GM23338 (cell line): ENCODE measurements around the gene NFIA. TPM values are rescaled to one million over a fixed set of nuclear protein-coding genes. Genes with fewer than 3 reads are reported as not detected.

Experiments
- ATAC-seq: fragments of 200-7000 bp; cut with Tn5 transposase; 3 replicates; pipeline ENCODE4 v1.9.1; 2020
- DNase-seq: peaks from one replicate; pipeline ENCODE4 v3.0.0-alpha.2; 2015; ENCODE audit warnings: low spot score
- H2AFZ ChIP-seq: fragments of 200-600 bp; sonication (generic); 2 replicates; pipeline ENCODE4 v1.8.0; 2016; ENCODE audit warnings: antibody characterized with exemption, mild to moderate bottlenecking, moderate library complexity
- H3F3A ChIP-seq: fragments of 200-600 bp; sonication (generic); replicated peaks from 2 replicates; pipeline ENCODE4 v1.8.0; 2017; ENCODE audit warnings: antibody characterized with exemption, mixed run types, low read depth
- H3K27ac ChIP-seq: fragments of 200-600 bp; sonication (generic); 2 replicates; pipeline ENCODE4 v1.6.1; 2016; ENCODE audit warnings: low read depth
- H3K27me3 ChIP-seq: fragments of 200-600 bp; sonication (generic); 2 replicates; pipeline ENCODE4 v1.8.0; 2016; ENCODE audit warnings: mild to moderate bottlenecking, mixed run types, moderate library complexity; ENCODE audit not compliant: insufficient read depth
- H3K36me3 ChIP-seq: fragments of 200-600 bp; sonication (generic); 2 replicates; pipeline ENCODE4 v1.8.0; 2016; ENCODE audit warnings: mild to moderate bottlenecking; ENCODE audit not compliant: insufficient read depth
- H3K4me1 ChIP-seq: fragments of 200-600 bp; sonication (generic); 2 replicates; pipeline ENCODE4 v1.8.0; 2016; ENCODE audit warnings: mild to moderate bottlenecking, moderate library complexity; ENCODE audit not compliant: insufficient read depth
- H3K4me2 ChIP-seq: fragments of 200-600 bp; sonication (generic); 2 replicates; pipeline ENCODE4 v1.7.1; 2017; ENCODE audit warnings: mixed run types
- H3K4me3 ChIP-seq: fragments of 200-600 bp; sonication (generic); 2 replicates; pipeline ENCODE4 v1.6.1; 2016; ENCODE audit warnings: mixed run types
- H3K79me2 ChIP-seq: fragments of 200-600 bp; sonication (generic); replicated peaks from 2 replicates; pipeline ENCODE4 v1.8.0; 2017; ENCODE audit warnings: mild to moderate bottlenecking; ENCODE audit not compliant: insufficient read depth
- H3K9me2 ChIP-seq: fragments of 200-600 bp; sonication (generic); 2 replicates; pipeline ENCODE4 v1.8.0; 2017; ENCODE audit not compliant: insufficient read depth
- H4K20me1 ChIP-seq: fragments of 200-600 bp; sonication (generic); replicated peaks from 2 replicates; pipeline ENCODE4 v1.8.0; 2017; ENCODE audit warnings: mild to moderate bottlenecking; ENCODE audit not compliant: insufficient read depth
- H3K27ac Mint-ChIP-seq: 2 replicates; pipeline ENCODE4 v1.8.0; 2020; ENCODE audit warnings: inconsistent platforms, mild to moderate bottlenecking, moderate library complexity, mixed read lengths
- H3K27me3 Mint-ChIP-seq: 3 replicates; pipeline ENCODE4 v1.8.0; 2022; ENCODE audit warnings: low read depth, mild to moderate bottlenecking, moderate library complexity, mixed read lengths, inconsistent platforms; ENCODE audit not compliant: insufficient read depth, poor library complexity
- H3K36me3 Mint-ChIP-seq: 3 replicates; pipeline ENCODE4 v1.8.0; 2021; ENCODE audit warnings: low read depth, mild to moderate bottlenecking, inconsistent platforms, moderate library complexity, mixed read lengths
- H3K4me1 Mint-ChIP-seq: 3 replicates; pipeline ENCODE4 v1.8.0; 2020; ENCODE audit warnings: mild to moderate bottlenecking, inconsistent platforms, mixed read lengths
- H3K4me3 Mint-ChIP-seq: 3 replicates; pipeline ENCODE4 v1.8.0; 2021; ENCODE audit warnings: moderate library complexity, mild to moderate bottlenecking, inconsistent platforms, mixed read lengths
- H3K9me3 Mint-ChIP-seq: 3 replicates; pipeline ENCODE4 v1.8.0; 2020; ENCODE audit warnings: moderate library complexity, mild to moderate bottlenecking, inconsistent platforms, mixed read lengths
- CREB1 ChIP-seq: fragments of 250-450 bp; sonication (Bioruptor Pico); IDR thresholded peaks from 2 replicates; pipeline ENCODE4 v1.5.0; 2020; ENCODE audit warnings: low read depth, mild to moderate bottlenecking, moderate library complexity
- EZH2 ChIP-seq: fragments of 200-600 bp; sonication (generic); IDR thresholded peaks from one replicate; pipeline ENCODE4 v1.8.0; 2017; ENCODE audit warnings: antibody characterized with exemption, mild to moderate bottlenecking, low read depth; ENCODE audit not compliant: unreplicated experiment
- EZH2phosphoT487 ChIP-seq: fragments of 200-600 bp; sonication (generic); IDR thresholded peaks from one replicate; pipeline ENCODE4 v1.8.1; 2018; ENCODE audit warnings: antibody characterized with exemption; ENCODE audit not compliant: unreplicated experiment
- JUNB ChIP-seq: IDR thresholded peaks from one replicate; pipeline ENCODE4 v1.6.1; 2016; ENCODE audit warnings: antibody characterized with exemption; ENCODE audit not compliant: unreplicated experiment
- POLR2AphosphoS5 ChIP-seq: IDR thresholded peaks from 2 replicates; pipeline ENCODE4 v1.6.1; 2016; ENCODE audit warnings: antibody characterized with exemption, low read depth
- ZNF114 ChIP-seq: fragments of 250-450 bp; sonication (Bioruptor Pico); IDR thresholded peaks from 2 replicates; pipeline ENCODE4 v1.5.0; 2020; ENCODE audit warnings: mild to moderate bottlenecking, moderate library complexity
- ZNF331 ChIP-seq: fragments of 250-450 bp; sonication (Bioruptor Pico); IDR thresholded peaks from 2 replicates; pipeline ENCODE4 v1.5.0; 2020; ENCODE audit warnings: low read depth, mild to moderate bottlenecking, moderate library complexity
- polyA plus RNA-seq: library from polyadenylated mRNA; unstranded; fragments of >200 nt; fragmentation: Nextera tagmentation; extraction: Ambion mirVana; gene quantifications from 2 replicates; pipeline ENCODE4 v1.2.1, GENCODE V29; 2016
- total RNA-seq: library from RNA; depleted of rRNA; stranded (reverse); fragments of >200 nt; shearing (Covaris generic); gene quantifications from 2 replicates; pipeline ENCODE4 v1.2.3, GENCODE V29; 2014
- TF ChIP-seq, protein P1 (sequence below): IDR thresholded peaks from 2 replicates; pipeline ENCODE4 v1.6.1; 2016; ENCODE audit warnings: antibody characterized with exemption
- TF ChIP-seq, protein P2 (sequence below), 2 experiments: fragments of 200-600 bp in 1 of 2; sonication (generic) in 1 of 2; conservative IDR thresholded peaks; 2 replicates each; pipeline versions ENCODE4 v1.5.1 to v1.6.1; 2016 to 2017; ENCODE audit warnings: antibody characterized with exemption in 2 of 2, low read depth in 2 of 2, mild to moderate bottlenecking in 2 of 2, moderate library complexity in 1 of 2
- TF ChIP-seq, protein P3 (sequence below): fragments of 250-450 bp; sonication (Bioruptor Pico); IDR thresholded peaks from 2 replicates; pipeline ENCODE4 v1.5.0; 2020; ENCODE audit warnings: mild to moderate bottlenecking, moderate library complexity

NFIA gene
- total and polyA plus RNA-seq, 2 experiments from 2014 or later: 0.97 to 2.3 TPM

DNA sequence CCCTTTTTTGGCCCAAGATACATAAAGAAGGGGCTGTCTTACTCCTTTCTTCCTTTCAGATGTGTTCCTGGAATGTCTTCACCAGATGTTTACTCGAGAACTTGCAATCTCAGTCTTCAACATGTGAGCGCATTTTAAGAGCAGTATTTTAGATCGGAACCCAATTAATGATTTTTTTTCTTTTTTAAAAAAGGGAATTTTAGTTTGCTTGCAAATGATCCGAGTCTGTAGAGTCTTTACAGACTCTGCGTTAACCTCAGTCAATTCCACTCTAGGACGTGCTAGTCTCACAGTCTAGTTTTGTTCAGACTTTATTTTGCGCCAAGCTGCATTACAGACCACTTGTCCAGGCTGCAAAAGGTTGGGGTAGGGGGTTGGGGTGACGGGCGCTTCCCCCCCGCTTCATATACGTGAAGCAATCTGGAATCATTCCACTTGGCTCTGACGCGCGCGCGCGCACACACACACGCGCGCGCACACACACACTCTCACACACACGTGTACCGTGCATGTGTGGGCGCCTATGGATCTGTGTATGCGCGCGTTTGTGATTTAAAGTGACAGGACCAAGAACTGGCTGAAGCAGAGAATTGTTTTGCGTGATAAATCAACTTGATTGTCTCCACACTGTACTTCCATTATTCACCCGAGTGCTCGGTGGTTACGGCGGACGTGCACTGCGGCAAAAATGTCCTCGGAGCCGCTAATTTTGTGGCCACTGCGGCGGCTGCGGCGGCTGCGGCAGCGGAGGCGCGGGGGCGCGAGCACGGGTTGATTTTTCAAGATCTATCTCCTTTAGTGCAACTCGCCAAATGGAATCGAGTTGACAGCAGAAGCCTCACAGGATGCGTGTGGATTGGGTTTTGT, 25.6 kb upstream of the NFIA start:
- no peaks in the 10 kb centered on the region for H3K36me3 Mint-ChIP-seq
- Histone ChIP-seq H4K20me1 (0 out of 2 replicates have a peak, but pooled peaks cover 3% of the 10 kb centered on the region), H3K79me2 (no peaks in the 10 kb centered on the region), H3K27me3 (peaks cover 65% of the 10 kb centered on the region), H3K4me3 (peak overlapping the region; percentile 70), H3K4me1 (peaks cover 61% of the 10 kb centered on the region), H3K4me2 (peak overlapping the region; percentile 91), H3K27ac (no peak overlapping the region), H3K36me3 (no peaks in the 10 kb centered on the region), H2AFZ (peak overlapping the region; percentile 64), H3K9me2 (no peaks in the 10 kb centered on the region; the same call in 1 of the 2 replicates), H3F3A (peaks cover 16% of the 10 kb centered on the region; the same call in 1 of the 2 replicates)
- ATAC-seq: no peak
- peaks cover 55% of the 10 kb centered on the region for H3K4me1 Mint-ChIP-seq
- peak; percentile 86 for TF ChIP-seq EZH2
- no peak for TF ChIP-seq CREB1 (CRISPR knock-in tag)
- TF ChIP-seq JUNB: no peak
- peak; percentile 62 for TF ChIP-seq EZH2phosphoT487
- no peaks in the 10 kb centered on the region for H3K9me3 Mint-ChIP-seq
- peak overlapping the region; percentile 80 for H3K4me3 Mint-ChIP-seq
- H3K27ac Mint-ChIP-seq: no peak overlapping the region
- peaks cover 63% of the 10 kb centered on the region for H3K27me3 Mint-ChIP-seq
- peak; percentile 17 for DNase-seq

DNA sequence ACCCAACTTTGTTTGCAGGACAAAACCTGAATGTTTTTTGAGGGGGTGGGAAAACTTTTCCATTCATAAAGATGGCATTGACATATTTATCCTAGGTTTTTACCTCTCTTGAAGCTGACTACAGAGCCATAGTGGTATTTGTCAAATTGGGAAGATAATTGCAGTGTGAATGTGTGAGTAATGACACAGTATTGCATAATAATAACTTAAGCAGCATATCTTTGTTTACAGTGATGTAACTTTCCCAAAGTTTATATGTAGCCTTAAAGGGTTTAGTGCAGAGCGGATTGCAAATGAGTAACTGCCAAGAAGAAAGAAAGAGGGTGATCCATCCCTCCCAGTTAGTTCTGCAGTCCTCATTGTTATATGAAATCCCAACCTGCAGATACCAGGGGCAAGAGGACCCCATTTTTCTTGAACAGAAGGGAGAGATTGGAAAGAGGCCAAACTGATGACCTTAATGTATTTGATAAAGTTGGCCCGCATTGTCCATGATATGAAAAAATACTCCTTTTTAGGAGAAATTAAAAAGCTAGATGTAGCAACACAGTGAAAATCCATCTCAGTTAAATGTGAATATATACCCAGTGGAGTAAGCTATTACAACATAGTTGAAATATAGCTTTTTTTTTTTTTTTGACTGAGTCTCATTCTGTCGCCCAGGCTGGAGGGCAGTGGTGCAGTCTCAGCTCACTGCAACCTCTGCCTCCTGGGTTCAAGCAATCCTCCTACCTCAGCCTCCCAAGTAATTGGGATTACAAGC, 23.7 kb upstream of the NFIA start:
- peak overlapping the region; percentile 70 for H3K4me3 ChIP-seq
- no peaks in the 10 kb centered on the region for H3K9me3 Mint-ChIP-seq
- no peaks in the 10 kb centered on the region for H3K36me3 ChIP-seq
- H3K27ac ChIP-seq: no peak overlapping the region
- H3K4me1 Mint-ChIP-seq: peaks cover 38% of the 10 kb centered on the region
- no peaks in the 10 kb centered on the region for H3K36me3 Mint-ChIP-seq
- H3K4me3 Mint-ChIP-seq: no peak overlapping the region
- H3K27ac Mint-ChIP-seq: no peak overlapping the region
- peaks cover 47% of the 10 kb centered on the region for H3K27me3 ChIP-seq
- H3K4me2 ChIP-seq: peak overlapping the region; percentile 91
- H3K79me2 ChIP-seq: no peaks in the 10 kb centered on the region
- peaks cover 43% of the 10 kb centered on the region for H3K4me1 ChIP-seq
- ATAC-seq: no peak
- H2AFZ ChIP-seq: no peak overlapping the region
- peaks cover 44% of the 10 kb centered on the region for H3K27me3 Mint-ChIP-seq
- peak; percentile 7 for DNase-seq
- H3F3A ChIP-seq: peaks cover 7% of the 10 kb centered on the region; the same call in 1 of the 2 replicates
- no peaks in the 10 kb centered on the region; the same call in 1 of the 2 replicates for H3K9me2 ChIP-seq
- H4K20me1 ChIP-seq: no peaks in the 10 kb centered on the region
- TF ChIP-seq ZNF331 (no peak), JUNB (no peak), POLR2AphosphoS5 (no peak), EZH2 (no peak), ZNF114 (no peak)
- TF ChIP-seq, protein P1, sequence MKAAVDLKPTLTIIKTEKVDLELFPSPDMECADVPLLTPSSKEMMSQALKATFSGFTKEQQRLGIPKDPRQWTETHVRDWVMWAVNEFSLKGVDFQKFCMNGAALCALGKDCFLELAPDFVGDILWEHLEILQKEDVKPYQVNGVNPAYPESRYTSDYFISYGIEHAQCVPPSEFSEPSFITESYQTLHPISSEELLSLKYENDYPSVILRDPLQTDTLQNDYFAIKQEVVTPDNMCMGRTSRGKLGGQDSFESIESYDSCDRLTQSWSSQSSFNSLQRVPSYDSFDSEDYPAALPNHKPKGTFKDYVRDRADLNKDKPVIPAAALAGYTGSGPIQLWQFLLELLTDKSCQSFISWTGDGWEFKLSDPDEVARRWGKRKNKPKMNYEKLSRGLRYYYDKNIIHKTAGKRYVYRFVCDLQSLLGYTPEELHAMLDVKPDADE: no peak
- TF ChIP-seq, protein P2, sequence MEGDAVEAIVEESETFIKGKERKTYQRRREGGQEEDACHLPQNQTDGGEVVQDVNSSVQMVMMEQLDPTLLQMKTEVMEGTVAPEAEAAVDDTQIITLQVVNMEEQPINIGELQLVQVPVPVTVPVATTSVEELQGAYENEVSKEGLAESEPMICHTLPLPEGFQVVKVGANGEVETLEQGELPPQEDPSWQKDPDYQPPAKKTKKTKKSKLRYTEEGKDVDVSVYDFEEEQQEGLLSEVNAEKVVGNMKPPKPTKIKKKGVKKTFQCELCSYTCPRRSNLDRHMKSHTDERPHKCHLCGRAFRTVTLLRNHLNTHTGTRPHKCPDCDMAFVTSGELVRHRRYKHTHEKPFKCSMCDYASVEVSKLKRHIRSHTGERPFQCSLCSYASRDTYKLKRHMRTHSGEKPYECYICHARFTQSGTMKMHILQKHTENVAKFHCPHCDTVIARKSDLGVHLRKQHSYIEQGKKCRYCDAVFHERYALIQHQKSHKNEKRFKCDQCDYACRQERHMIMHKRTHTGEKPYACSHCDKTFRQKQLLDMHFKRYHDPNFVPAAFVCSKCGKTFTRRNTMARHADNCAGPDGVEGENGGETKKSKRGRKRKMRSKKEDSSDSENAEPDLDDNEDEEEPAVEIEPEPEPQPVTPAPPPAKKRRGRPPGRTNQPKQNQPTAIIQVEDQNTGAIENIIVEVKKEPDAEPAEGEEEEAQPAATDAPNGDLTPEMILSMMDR (conservative IDR thresholded peaks at IDR 0.05; ENCODE audit: low read depth in 2 of 2): no peak
- TF ChIP-seq, protein P3, sequence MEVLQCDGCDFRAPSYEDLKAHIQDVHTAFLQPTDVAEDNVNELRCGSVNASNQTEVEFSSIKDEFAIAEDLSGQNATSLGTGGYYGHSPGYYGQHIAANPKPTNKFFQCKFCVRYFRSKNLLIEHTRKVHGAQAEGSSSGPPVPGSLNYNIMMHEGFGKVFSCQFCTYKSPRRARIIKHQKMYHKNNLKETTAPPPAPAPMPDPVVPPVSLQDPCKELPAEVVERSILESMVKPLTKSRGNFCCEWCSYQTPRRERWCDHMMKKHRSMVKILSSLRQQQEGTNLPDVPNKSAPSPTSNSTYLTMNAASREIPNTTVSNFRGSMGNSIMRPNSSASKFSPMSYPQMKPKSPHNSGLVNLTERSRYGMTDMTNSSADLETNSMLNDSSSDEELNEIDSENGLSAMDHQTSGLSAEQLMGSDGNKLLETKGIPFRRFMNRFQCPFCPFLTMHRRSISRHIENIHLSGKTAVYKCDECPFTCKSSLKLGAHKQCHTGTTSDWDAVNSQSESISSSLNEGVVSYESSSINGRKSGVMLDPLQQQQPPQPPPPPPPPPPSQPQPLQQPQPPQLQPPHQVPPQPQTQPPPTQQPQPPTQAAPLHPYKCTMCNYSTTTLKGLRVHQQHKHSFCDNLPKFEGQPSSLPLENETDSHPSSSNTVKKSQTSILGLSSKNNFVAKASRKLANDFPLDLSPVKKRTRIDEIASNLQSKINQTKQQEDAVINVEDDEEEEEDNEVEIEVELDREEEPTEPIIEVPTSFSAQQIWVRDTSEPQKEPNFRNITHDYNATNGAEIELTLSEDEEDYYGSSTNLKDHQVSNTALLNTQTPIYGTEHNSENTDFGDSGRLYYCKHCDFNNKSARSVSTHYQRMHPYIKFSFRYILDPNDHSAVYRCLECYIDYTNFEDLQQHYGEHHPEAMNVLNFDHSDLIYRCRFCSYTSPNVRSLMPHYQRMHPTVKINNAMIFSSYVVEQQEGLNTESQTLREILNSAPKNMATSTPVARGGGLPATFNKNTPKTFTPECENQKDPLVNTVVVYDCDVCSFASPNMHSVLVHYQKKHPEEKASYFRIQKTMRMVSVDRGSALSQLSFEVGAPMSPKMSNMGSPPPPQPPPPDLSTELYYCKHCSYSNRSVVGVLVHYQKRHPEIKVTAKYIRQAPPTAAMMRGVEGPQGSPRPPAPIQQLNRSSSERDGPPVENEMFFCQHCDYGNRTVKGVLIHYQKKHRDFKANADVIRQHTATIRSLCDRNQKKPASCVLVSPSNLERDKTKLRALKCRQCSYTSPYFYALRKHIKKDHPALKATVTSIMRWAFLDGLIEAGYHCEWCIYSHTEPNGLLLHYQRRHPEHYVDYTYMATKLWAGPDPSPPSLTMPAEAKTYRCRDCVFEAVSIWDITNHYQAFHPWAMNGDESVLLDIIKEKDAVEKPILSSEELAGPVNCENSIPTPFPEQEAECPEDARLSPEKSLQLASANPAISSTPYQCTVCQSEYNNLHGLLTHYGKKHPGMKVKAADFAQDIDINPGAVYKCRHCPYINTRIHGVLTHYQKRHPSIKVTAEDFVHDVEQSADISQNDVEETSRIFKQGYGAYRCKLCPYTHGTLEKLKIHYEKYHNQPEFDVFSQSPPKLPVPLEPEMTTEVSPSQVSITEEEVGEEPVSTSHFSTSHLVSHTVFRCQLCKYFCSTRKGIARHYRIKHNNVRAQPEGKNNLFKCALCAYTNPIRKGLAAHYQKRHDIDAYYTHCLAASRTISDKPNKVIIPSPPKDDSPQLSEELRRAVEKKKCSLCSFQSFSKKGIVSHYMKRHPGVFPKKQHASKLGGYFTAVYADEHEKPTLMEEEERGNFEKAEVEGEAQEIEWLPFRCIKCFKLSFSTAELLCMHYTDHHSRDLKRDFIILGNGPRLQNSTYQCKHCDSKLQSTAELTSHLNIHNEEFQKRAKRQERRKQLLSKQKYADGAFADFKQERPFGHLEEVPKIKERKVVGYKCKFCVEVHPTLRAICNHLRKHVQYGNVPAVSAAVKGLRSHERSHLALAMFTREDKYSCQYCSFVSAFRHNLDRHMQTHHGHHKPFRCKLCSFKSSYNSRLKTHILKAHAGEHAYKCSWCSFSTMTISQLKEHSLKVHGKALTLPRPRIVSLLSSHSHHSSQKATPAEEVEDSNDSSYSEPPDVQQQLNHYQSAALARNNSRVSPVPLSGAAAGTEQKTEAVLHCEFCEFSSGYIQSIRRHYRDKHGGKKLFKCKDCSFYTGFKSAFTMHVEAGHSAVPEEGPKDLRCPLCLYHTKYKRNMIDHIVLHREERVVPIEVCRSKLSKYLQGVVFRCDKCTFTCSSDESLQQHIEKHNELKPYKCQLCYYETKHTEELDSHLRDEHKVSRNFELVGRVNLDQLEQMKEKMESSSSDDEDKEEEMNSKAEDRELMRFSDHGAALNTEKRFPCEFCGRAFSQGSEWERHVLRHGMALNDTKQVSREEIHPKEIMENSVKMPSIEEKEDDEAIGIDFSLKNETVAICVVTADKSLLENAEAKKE (CRISPR knock-in tag): no peak
